B cell (primary cell): ENCODE measurements around the gene CCL28.
A peak's percentile ranks its signal among the peaks of the same experiment; 100 is the strongest.

Experiments
- EZH2 ChIP-seq: IDR thresholded peaks from 2 replicates; pipeline ENCODE4 v1.6.1; 2012; ENCODE audit warnings: borderline replicate concordance, low read depth, mild to moderate bottlenecking, moderate library complexity, low read length; ENCODE audit not compliant: insufficient read depth, poor library complexity, severe bottlenecking
- TF ChIP-seq, protein P1 (sequence below): fragments of 200-600 bp; IDR thresholded peaks from one replicate; pipeline ENCODE4 v1.8.0; 2022; ENCODE audit warnings: antibody characterized with exemption, mild to moderate bottlenecking

DNA sequence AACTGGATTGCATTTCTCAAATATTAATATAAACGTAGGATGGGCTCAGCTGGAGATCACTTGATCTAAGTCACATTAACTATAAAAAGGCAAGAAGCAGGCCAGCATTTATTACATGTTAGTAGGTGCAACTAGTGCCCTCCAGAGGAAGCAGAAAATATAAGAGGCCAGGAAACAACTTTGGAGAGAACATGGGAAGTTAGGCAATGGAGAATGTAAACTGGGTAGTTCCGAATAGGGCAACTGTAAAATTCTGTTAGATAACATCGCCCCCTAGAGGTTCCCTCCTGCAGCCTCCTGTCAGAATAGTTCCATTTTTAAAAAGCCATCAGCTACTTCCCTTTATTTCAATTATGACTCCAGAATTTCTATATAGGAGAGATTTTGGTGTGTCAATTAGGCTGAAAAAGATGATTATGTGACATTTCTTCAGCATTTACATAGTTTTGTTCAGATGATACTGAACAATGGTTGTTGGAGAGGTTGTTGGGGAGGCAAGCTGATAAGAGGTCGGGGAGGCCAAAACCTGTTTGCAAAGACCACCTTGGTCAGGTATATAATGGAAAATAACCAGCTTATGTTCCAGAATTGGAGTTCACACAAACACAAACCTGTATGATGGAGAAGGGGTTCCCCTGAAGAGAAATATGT is 22.4 kb downstream of the CCL28 start:
- TF ChIP-seq, protein P1, sequence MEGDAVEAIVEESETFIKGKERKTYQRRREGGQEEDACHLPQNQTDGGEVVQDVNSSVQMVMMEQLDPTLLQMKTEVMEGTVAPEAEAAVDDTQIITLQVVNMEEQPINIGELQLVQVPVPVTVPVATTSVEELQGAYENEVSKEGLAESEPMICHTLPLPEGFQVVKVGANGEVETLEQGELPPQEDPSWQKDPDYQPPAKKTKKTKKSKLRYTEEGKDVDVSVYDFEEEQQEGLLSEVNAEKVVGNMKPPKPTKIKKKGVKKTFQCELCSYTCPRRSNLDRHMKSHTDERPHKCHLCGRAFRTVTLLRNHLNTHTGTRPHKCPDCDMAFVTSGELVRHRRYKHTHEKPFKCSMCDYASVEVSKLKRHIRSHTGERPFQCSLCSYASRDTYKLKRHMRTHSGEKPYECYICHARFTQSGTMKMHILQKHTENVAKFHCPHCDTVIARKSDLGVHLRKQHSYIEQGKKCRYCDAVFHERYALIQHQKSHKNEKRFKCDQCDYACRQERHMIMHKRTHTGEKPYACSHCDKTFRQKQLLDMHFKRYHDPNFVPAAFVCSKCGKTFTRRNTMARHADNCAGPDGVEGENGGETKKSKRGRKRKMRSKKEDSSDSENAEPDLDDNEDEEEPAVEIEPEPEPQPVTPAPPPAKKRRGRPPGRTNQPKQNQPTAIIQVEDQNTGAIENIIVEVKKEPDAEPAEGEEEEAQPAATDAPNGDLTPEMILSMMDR = peak; percentile 91
- TF ChIP-seq EZH2 = no peak
